ENCODE data around the gene AGAP1. TPM values are rescaled to one million over a fixed set of nuclear protein-coding genes. Genes with fewer than 3 reads are reported as not detected.

Gene AGAP1
- total RNA-seq, 1 donor from 2014 or later, result 33.4 TPM

DNA sequence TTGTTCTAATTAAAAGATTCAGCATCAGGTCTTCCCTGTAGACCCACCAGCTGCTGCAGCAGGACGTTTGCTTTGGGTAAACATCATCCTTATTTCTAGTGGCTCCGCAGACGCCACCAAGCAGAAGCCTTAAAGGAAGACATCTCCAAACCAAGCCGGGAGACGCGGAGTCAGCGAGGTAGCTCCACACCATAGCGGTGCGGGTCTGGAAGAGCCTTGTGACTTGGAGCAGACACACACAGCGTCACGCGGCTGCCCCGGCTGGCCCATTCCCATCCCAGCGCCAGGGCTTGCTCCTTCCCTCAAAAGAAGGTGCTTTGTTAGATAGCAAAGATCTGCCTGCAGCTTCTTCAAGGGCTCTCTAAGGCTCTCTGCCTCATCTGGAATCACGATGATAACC, 437.8 kb downstream of the AGAP1 start:
- no peak overlapping the region for H3K27ac ChIP-seq
- ATAC-seq (no peak), DNase-seq (no peak)
- H3K4me1 ChIP-seq, result no peaks in the 10 kb centered on the region
- H3K4me3 ChIP-seq, result no peak overlapping the region
- intact Hi-C loops (cut with DNase I), result no loop called here
- H3K36me3 ChIP-seq, result peaks cover 16% of the 10 kb centered on the region
- TF ChIP-seq, protein P1, sequence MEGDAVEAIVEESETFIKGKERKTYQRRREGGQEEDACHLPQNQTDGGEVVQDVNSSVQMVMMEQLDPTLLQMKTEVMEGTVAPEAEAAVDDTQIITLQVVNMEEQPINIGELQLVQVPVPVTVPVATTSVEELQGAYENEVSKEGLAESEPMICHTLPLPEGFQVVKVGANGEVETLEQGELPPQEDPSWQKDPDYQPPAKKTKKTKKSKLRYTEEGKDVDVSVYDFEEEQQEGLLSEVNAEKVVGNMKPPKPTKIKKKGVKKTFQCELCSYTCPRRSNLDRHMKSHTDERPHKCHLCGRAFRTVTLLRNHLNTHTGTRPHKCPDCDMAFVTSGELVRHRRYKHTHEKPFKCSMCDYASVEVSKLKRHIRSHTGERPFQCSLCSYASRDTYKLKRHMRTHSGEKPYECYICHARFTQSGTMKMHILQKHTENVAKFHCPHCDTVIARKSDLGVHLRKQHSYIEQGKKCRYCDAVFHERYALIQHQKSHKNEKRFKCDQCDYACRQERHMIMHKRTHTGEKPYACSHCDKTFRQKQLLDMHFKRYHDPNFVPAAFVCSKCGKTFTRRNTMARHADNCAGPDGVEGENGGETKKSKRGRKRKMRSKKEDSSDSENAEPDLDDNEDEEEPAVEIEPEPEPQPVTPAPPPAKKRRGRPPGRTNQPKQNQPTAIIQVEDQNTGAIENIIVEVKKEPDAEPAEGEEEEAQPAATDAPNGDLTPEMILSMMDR (IDR thresholded peaks at IDR 0.05), result no peak
- H3K27me3 ChIP-seq, result no peaks in the 10 kb centered on the region
- H3K9me3 ChIP-seq, result no peaks in the 10 kb centered on the region

DNA sequence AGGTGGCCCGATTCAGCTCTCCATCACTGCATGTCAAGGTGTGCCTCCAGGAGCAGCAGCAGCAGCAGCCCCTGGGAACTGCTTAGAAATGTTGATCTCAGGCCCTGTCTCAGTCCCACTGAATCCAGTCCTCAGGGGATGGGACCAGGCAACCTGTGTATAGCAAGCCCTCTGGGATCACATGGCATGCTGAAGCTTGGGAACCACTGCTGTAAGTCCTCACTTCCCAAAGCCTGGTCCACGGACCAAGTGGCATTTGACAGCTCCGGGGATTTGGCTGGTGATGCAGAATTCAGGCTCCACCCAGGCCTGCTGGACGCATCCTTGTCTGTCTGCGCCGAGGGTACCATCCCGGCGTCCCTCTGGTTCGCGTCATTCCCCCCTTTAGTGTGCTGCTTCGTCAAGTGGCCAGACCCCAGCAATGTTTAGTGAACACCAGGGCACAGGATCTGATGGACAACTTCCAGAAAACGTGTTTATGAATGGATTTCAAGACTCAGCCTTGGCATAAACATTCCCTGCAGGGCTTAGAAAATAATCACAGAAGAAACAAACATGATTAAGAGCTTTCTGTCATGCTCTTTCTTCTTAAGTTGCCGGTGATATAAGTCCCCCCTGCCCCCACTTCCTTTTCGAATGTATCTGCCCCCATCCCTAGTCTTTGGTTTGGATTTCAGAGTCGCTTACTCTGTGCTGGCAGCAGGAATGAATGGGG, 440.4 kb downstream of the AGAP1 start:
- Histone ChIP-seq H3K9me3 (no peaks in the 10 kb centered on the region), H3K36me3 (peaks cover 16% of the 10 kb centered on the region), H3K27ac (no peak overlapping the region), H3K27me3 (no peaks in the 10 kb centered on the region), H3K4me3 (no peak overlapping the region), H3K4me1 (no peaks in the 10 kb centered on the region)
- intact Hi-C loops (cut with DNase I), result no loop called here
- TF ChIP-seq, protein P1 (IDR thresholded peaks at IDR 0.05), result no peak
- DNase-seq, result no peak
- ATAC-seq, result no peak

DNA sequence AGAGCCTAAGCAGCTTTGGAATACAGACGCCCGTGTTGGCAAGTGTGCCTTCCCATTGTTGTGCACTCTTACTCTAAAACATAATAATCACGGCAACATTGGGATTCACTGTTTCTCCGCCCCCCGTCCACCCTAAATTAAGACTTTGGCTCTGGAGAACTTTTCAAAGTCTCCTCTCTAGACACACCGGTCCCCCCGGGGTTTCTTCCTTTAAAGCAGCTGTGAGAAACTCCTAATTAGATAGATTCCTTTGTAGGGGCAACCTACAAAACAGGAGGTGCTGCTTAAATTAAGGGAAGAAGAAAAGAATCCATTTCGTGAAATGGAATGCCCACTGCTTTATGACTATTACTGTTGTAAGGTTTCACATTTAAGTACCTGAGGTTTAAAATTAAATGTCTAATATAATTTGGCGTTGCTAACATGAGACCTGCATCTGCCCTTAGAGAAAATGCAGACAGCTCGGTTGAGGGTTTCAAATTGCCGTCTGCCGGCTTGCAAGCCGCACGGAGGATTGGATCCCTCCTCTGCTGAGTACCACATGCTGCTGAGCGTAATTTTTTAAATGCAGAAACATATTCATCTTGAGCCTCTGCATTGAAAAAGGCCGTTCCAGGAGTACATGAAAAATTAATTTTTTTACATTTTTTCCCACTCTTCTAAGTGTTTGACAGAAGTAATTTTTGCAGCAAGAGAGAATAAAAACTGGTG, 441.1 kb downstream of the AGAP1 start:
- TF ChIP-seq, protein P1 (IDR thresholded peaks at IDR 0.05), result no peak

DNA sequence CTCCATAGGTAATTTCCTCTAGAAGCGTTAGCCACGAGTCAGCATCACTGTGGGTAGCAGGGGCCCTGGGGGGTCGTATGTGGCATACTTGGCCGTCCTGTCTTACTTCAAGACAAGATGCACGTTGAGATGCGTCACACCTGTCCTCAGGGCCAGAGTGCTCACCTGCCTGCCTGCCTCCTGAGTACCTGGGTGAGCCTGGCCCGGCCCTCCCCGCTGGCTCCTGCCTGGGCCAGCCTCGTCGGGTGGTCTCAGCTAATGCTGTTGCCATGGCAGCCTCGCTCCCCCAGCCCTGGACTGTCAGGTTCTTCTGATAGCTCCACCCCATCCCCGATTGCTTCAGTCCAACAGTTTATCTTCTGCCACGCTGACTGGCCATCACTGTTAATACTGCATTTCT, 441.9 kb downstream of the AGAP1 start:
- DNase-seq, result no peak
- Histone ChIP-seq H3K4me3 (no peak overlapping the region), H3K4me1 (no peaks in the 10 kb centered on the region), H3K9me3 (no peaks in the 10 kb centered on the region), H3K27me3 (no peaks in the 10 kb centered on the region), H3K27ac (no peak overlapping the region), H3K36me3 (peaks cover 13% of the 10 kb centered on the region)
- intact Hi-C loops (cut with DNase I), result no loop called here
- TF ChIP-seq, protein P1 (IDR thresholded peaks at IDR 0.05), result no peak
- ATAC-seq, result no peak

More for the DNA sequence above, 441.1 kb downstream of the AGAP1 start:
- Histone ChIP-seq H3K4me1 (no peaks in the 10 kb centered on the region), H3K36me3 (peaks cover 16% of the 10 kb centered on the region), H3K9me3 (no peaks in the 10 kb centered on the region), H3K4me3 (no peak overlapping the region), H3K27me3 (no peaks in the 10 kb centered on the region), H3K27ac (no peak overlapping the region)
- ATAC-seq (no peak), DNase-seq (no peak)
- intact Hi-C loops (cut with DNase I), result no loop called here

DNA sequence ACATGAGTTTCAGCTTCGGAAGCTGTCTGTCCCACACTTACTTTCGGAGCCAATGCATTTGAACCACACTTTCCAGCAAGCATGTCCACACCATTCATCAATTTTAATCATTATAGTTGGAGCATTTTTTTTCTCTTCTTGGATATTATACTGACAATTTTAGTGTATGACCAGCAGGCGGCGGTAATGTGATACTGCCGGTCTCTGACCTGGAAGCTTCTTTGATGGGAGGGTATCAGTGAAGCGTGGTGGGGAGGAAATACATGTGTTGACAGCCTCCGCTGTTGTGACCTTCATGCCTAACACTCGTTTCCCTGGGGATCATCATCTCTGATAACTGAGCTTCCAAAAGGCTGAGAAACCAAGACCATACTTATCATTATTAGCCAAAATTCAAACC, 442.6 kb downstream of the AGAP1 start:
- no peak for ATAC-seq
- DNase-seq, result no peak
- TF ChIP-seq, protein P1 (IDR thresholded peaks at IDR 0.05), result peak; percentile 16

More for the DNA sequence above, 442.6 kb downstream of the AGAP1 start:
- intact Hi-C loops (cut with DNase I), result no loop called here
- Histone ChIP-seq H3K27me3 (no peaks in the 10 kb centered on the region), H3K4me1 (no peaks in the 10 kb centered on the region), H3K9me3 (no peaks in the 10 kb centered on the region), H3K36me3 (peaks cover 7% of the 10 kb centered on the region), H3K4me3 (no peak overlapping the region), H3K27ac (no peak overlapping the region)
